Endothelial cell of umbilical vein (primary cell): Measurements from ENCODE around the gene MS4A8. TPM values are rescaled to one million over a fixed set of nuclear protein-coding genes. Genes with fewer than 3 reads are reported as not detected.
"Not testable (repeated sequence)": the region's sequence is repeated elsewhere in the genome, so short reads cannot be mapped to it uniquely, and the experiment has no call there.

ENCODE experiments used
- BruUV-seq: library from RNA; stranded (reverse); fragments of 400-500 nt; replicated peaks from 2 replicates; lab custom pipeline; 2021; lab: Mats Ljungman, UMichigan
- CTCF ChIA-PET: fragments of 300-600, 350-600 bp; sonication (Branson Sonifier 250); formaldehyde crosslinking; loops from one replicate; lab custom pipeline; 2021; ENCODE audit warnings: antibody characterized with exemption, inconsistent platforms; lab: Charles Lee
- POLR2A ChIA-PET: fragments of 300-600, 350-600 bp; sonication (Branson Sonifier 250); formaldehyde crosslinking; loops from one replicate; lab custom pipeline; 2021; ENCODE audit warnings: antibody characterized with exemption, inconsistent platforms; lab: Charles Lee
- DNase-seq: peaks from one replicate; pipeline ENCODE4 v3.0.0-alpha.2; 2011; ENCODE audit warnings: low read depth, low spot score
- FAIRE-seq: peaks from 2 replicates; lab custom pipeline; 2011; peaks lifted over from hg19 to GRCh38; lab: Jason Lieb, UNC
- H2AFZ ChIP-seq: 2 replicates; pipeline ENCODE4 v1.6.0; 2012; ENCODE audit warnings: low read depth, low read length, control low read depth, inconsistent platforms
- H3K27ac ChIP-seq: 2 replicates; pipeline ENCODE4 v1.5.1; 2011; ENCODE audit warnings: low read depth, mild to moderate bottlenecking, control low read depth, low read length, moderate library complexity; ENCODE audit not compliant: insufficient read depth
- H3K27me3 ChIP-seq, 2 experiments: 2 replicates each; pipeline versions ENCODE4 v1.6.0 to v1.6.1; 2011; ENCODE audit warnings: low read length in 2 of 2, mixed read lengths in 1 of 2; ENCODE audit not compliant: control insufficient read depth in 2 of 2, insufficient read depth in 2 of 2
- H3K36me3 ChIP-seq, 2 experiments: 2 replicates in 1 of 2; 3 replicates in 1 of 2; pipeline ENCODE4 v1.5.1; 2011; ENCODE audit warnings: low read length in 2 of 2, mild to moderate bottlenecking in 1 of 2, moderate library complexity in 1 of 2; ENCODE audit not compliant: control insufficient read depth in 2 of 2, insufficient read depth in 2 of 2; ENCODE audit errors: extremely low read depth in 1 of 2
- H3K4me1 ChIP-seq: 3 replicates; pipeline ENCODE4 v1.5.1; 2011; ENCODE audit warnings: mild to moderate bottlenecking, low read length; ENCODE audit not compliant: control insufficient read depth, insufficient read depth; ENCODE audit errors: extremely low read depth
- H3K4me2 ChIP-seq: 2 replicates; pipeline ENCODE4 v1.6.1; 2011; ENCODE audit warnings: low read length, control low read depth, mixed read lengths; ENCODE audit not compliant: insufficient read depth
- H3K4me3 ChIP-seq, 3 experiments: fragments of 200-600 bp in 1 of 3; sonication (generic), shearing (Covaris generic) in 1 of 3; replicated peaks in 1 of 3; 2 replicates each; pipeline ENCODE4 v1.5.1; 2011 to 2016; ENCODE audit warnings: control low read depth in 3 of 3, low read length in 3 of 3, mild to moderate bottlenecking in 2 of 3, inconsistent platforms in 1 of 3, low read depth in 1 of 3, moderate library complexity in 1 of 3; ENCODE audit not compliant: insufficient read depth in 1 of 3
- H3K79me2 ChIP-seq: 2 replicates; pipeline ENCODE4 v1.6.0; 2012; ENCODE audit warnings: low read length, inconsistent platforms; ENCODE audit not compliant: control insufficient read depth, insufficient read depth
- H3K9ac ChIP-seq: replicated peaks from 2 replicates; pipeline ENCODE3; 2011; ENCODE audit warnings: low read length, control low read depth; ENCODE audit not compliant: insufficient read depth; ENCODE audit errors: extremely low read depth
- H3K9me1 ChIP-seq: replicated peaks from 3 replicates; pipeline ENCODE4 v1.6.0; 2011; ENCODE audit warnings: mild to moderate bottlenecking, low read length; ENCODE audit not compliant: control insufficient read depth, insufficient read depth; ENCODE audit errors: extremely low read depth
- H3K9me3 ChIP-seq: replicated peaks from 2 replicates; pipeline ENCODE4 v1.5.1; 2012; ENCODE audit warnings: low read length, inconsistent platforms; ENCODE audit not compliant: control insufficient read depth, insufficient read depth
- H4K20me1 ChIP-seq: replicated peaks from 2 replicates; pipeline ENCODE3; 2011; ENCODE audit warnings: mild to moderate bottlenecking, low read length; ENCODE audit not compliant: control insufficient read depth, insufficient read depth; ENCODE audit errors: extremely low read depth
- CTCF ChIP-seq, 2 donors: IDR thresholded peaks; 1 replicate in 1 of 2; 2 replicates in 1 of 2; pipeline ENCODE4 v1.5.1; 2011; ENCODE audit warnings: low read length in 2 of 2, mild to moderate bottlenecking in 2 of 2, moderate library complexity in 2 of 2, control low read depth in 1 of 2, inconsistent platforms in 1 of 2, low read depth in 1 of 2; ENCODE audit not compliant: insufficient read depth in 1 of 2; ENCODE audit errors: extremely low read depth in 1 of 2
- EZH2 ChIP-seq: IDR thresholded peaks from 2 replicates; pipeline ENCODE4 v1.6.1; 2012; ENCODE audit warnings: borderline replicate concordance, low read depth, mild to moderate bottlenecking, moderate library complexity, low read length, inconsistent platforms; ENCODE audit not compliant: severe bottlenecking
- FOS ChIP-seq: IDR thresholded peaks from 2 replicates; pipeline ENCODE4 v1.6.1; 2011; ENCODE audit warnings: mild to moderate bottlenecking, low read length, moderate library complexity, borderline replicate concordance; ENCODE audit not compliant: insufficient read depth
- GATA2 ChIP-seq: IDR thresholded peaks from 2 replicates; pipeline ENCODE4 v1.7.0; 2011; ENCODE audit warnings: low read depth, mild to moderate bottlenecking, moderate library complexity, mixed read lengths, low read length; ENCODE audit not compliant: insufficient read length, insufficient read depth
- JUN ChIP-seq: IDR thresholded peaks from 2 replicates; pipeline ENCODE4 v1.6.1; 2011; ENCODE audit warnings: borderline replicate concordance, low read depth; ENCODE audit not compliant: insufficient read length, insufficient read depth
- MAX ChIP-seq: IDR thresholded peaks from 2 replicates; pipeline ENCODE4 v1.6.1; 2011; ENCODE audit not compliant: insufficient read depth, insufficient read length
- MYC ChIP-seq: IDR thresholded peaks from one replicate; pipeline ENCODE4 v1.6.1; 2011; ENCODE audit warnings: mild to moderate bottlenecking, low read depth, low read length
- POLR2A ChIP-seq: IDR thresholded peaks from 2 replicates; pipeline ENCODE4 v1.6.1; 2012; ENCODE audit warnings: low read depth, mild to moderate bottlenecking, control low read depth, low read length
- POLR2AphosphoS5 ChIP-seq: IDR thresholded peaks from 2 replicates; pipeline ENCODE4 v1.6.1; 2012; ENCODE audit warnings: low read depth, mild to moderate bottlenecking, control low read depth, low read length, moderate library complexity; ENCODE audit not compliant: insufficient read depth
- dilution Hi-C: fragments of 300-500 bp; cut with MboI; formaldehyde crosslinking; loops from one replicate; pipeline ENCODE4 v1.15.0; 2019; ENCODE audit warnings: low sequenced_read_pairs; ENCODE audit not compliant: extremely low pct_ligation_motif_present
- intact Hi-C: fragments of 100-400 bp; cut with micrococcal nuclease; formaldehyde crosslinking; loops from one replicate; pipeline ENCODE4 v1.10.0; 2022
- polyA plus RNA-seq, 4 experiments: library from polyadenylated mRNA; depleted of rRNA in 3 of 4; stranded (reverse) in 3 of 4; unstranded in 1 of 4; fragments of >200 nt; gene quantifications; 2 replicates each; pipeline versions ENCODE4 v1.2.1 to v1.2.3, GENCODE V29; 2011 to 2012; ENCODE audit warnings: missing spikeins in 1 of 4
- total RNA-seq: library from RNA; stranded (reverse); gene quantifications from 2 replicates; pipeline ENCODE4 v1.2.3, GENCODE V29; 2021

Gene MS4A8
- total and polyA plus RNA-seq, 2 donors (not counting 3 experiments of a cell fraction or from before 2014, with no cell fraction given) = not detected

GRCh38 chr11:60711276-60711675 is 11.9 kb downstream of the MS4A8 start:
- Histone ChIP-seq H3K79me2 (no peaks in the 10 kb centered on the region), H3K27me3 (peaks cover 0 to 3% of the 10 kb centered on the region in 2 experiments), H3K27ac (no peak overlapping the region), H3K4me3 (no peak overlapping the region), H3K9me1 (no peaks in the 10 kb centered on the region), H2AFZ (no peak overlapping the region), H3K36me3 (no peaks in the 10 kb centered on the region), H3K9me3 (no peaks in the 10 kb centered on the region), H3K9ac (no peak overlapping the region), H3K4me1 (no peaks in the 10 kb centered on the region), H4K20me1 (no peaks in the 10 kb centered on the region), H3K4me2 (no peak overlapping the region)
- intact Hi-C loops = no loop called here
- dilution Hi-C loops = no loop called here
- ChIA-PET POLR2A (no interaction called here), CTCF (no interaction called here)
- TF ChIP-seq CTCF (IDR thresholded peaks at IDR 0.05; ENCODE audit: extremely low read depth in 1 of 2, insufficient read depth in 1 of 2, low read depth in 1 of 2, low read length in 2 of 2) (no peak), MYC (no peak), EZH2 (no peak), JUN (no peak), GATA2 (no peak), FOS (no peak), POLR2AphosphoS5 (no peak), MAX (no peak), POLR2A (no peak)
- DNase-seq (no peak), FAIRE-seq (no peak)
- no TSS peak for BruUV-seq

- CTCF ChIA-PET, BruUV-seq, H3K4me1 ChIP-seq, dilution Hi-C loops, H4K20me1 ChIP-seq, H3K4me3 ChIP-seq, H3K79me2 ChIP-seq, H3K27ac ChIP-seq, H2AFZ ChIP-seq, H3K9me1 ChIP-seq, H3K36me3 ChIP-seq, H3K4me2 ChIP-seq, intact Hi-C loops, H3K9me3 ChIP-seq, H3K9ac ChIP-seq, FAIRE-seq, DNase-seq, H3K27me3 ChIP-seq, POLR2A ChIA-PET: not testable (repeated sequence)
These were observed 14.0 kb downstream of the MS4A8 start for GRCh38 chr11:60713423-60713822.
